GM18499 (cell line): ENCODE results near the gene CLN5.
"Not testable (repeated sequence)": the region's sequence is repeated elsewhere in the genome, so short reads cannot be mapped to it uniquely, and the experiment has no call there.

Experiments
- ATAC-seq: cut with Tn5 transposase; IDR thresholded peaks from one replicate; pipeline ENCODE4 v1.9.1; 2021; ENCODE audit warnings: moderate number of reproducible peaks; ENCODE audit not compliant: insufficient read depth, unreplicated experiment

Gene CLN5

GRCh38 chr13:76991796-76992547 is at the start of gene CLN5:
Gene CLN5 (plus strand): TSS chr13:76992081. CDS start chr13:76992099, 18 bp downstream.
- ATAC-seq = peak; percentile 71

- no peak for ATAC-seq
Observed at GRCh38 chr13:76942363-76942762, 49.5 kb upstream of the CLN5 start.

- ATAC-seq = no peak
Observed at GRCh38 chr13:76943646-76944045, 48.2 kb upstream of the CLN5 start.

- ATAC-seq = no peak
Observed at GRCh38 chr13:76944456-76944855, 47.4 kb upstream of the CLN5 start.

GRCh38 chr13:76948149-76948548 is 43.7 kb upstream of the CLN5 start, which contains the start of gene ACOD1:
Gene ACOD1 (plus strand): TSS chr13:76948511. CDS start chr13:76948559, 48 bp downstream.
- ATAC-seq = no peak

- no peak for ATAC-seq
Observed at GRCh38 chr13:76950101-76950500, 41.8 kb upstream of the CLN5 start.

- no peak for ATAC-seq
Observed at GRCh38 chr13:76953968-76954367, 37.9 kb upstream of the CLN5 start.

- ATAC-seq = no peak
Observed at GRCh38 chr13:76954538-76954937, 37.3 kb upstream of the CLN5 start.

- no peak for ATAC-seq
Observed at GRCh38 chr13:76955193-76955592, 36.7 kb upstream of the CLN5 start.

- ATAC-seq = no peak
Observed at GRCh38 chr13:76955661-76956060, 36.2 kb upstream of the CLN5 start.

- no peak for ATAC-seq
Observed at GRCh38 chr13:76958841-76959432, 32.9 kb upstream of the CLN5 start.

- not testable (repeated sequence) for ATAC-seq
Observed at GRCh38 chr13:76959734-76960133, 32.1 kb upstream of the CLN5 start.

GRCh38 chr13:76965759-76966421 is 26.0 kb upstream of the CLN5 start:
- no peak for ATAC-seq

GRCh38 chr13:76967031-76967430 is 24.9 kb upstream of the CLN5 start:
- ATAC-seq = no peak

- ATAC-seq = no peak
Observed at GRCh38 chr13:76968041-76968440, 23.8 kb upstream of the CLN5 start.

GRCh38 chr13:76969488-76970365 is 22.2 kb upstream of the CLN5 start:
- no peak for ATAC-seq

- peak; percentile 77 for ATAC-seq
Observed at GRCh38 chr13:76971215-76971614, 20.7 kb upstream of the CLN5 start.

- no peak for ATAC-seq
Observed at GRCh38 chr13:76971851-76972829, 19.7 kb upstream of the CLN5 start.

- no peak for ATAC-seq
Observed at GRCh38 chr13:76973920-76974617, 17.8 kb upstream of the CLN5 start.
